CD8-positive, alpha-beta memory T cell (primary cell): ENCODE results near the gene RFC4. TPM values are rescaled to one million over a fixed set of nuclear protein-coding genes. Genes with fewer than 3 reads are reported as not detected.

Experiments used
- CTCF ChIA-PET: fragments of 350-600 bp; sonication (Branson Sonifier 250); formaldehyde crosslinking; loops from one replicate; lab custom pipeline; 2021; ENCODE audit warnings: antibody characterized with exemption; lab: Charles Lee
- POLR2A ChIA-PET: fragments of 350-600 bp; sonication (Branson Sonifier 250); formaldehyde crosslinking; loops from one replicate; lab custom pipeline; 2021; ENCODE audit warnings: antibody characterized with exemption; lab: Charles Lee
- DNase-seq, 5 donors: peaks; one replicate each; pipeline versions ENCODE4 v3.0.0 to v3.0.0-alpha.2; 2020 to 2022; ENCODE audit warnings: mixed read lengths in 1 of 5
- H3K27ac ChIP-seq: one replicate; pipeline ENCODE4 v1.7.0; 2013; ENCODE audit warnings: low read depth, mild to moderate bottlenecking, low read length, moderate library complexity
- H3K27me3 ChIP-seq: 2 replicates; pipeline ENCODE4 v1.7.0; 2013; ENCODE audit warnings: low read length, mild to moderate bottlenecking; ENCODE audit not compliant: insufficient read depth, poor library complexity, severe bottlenecking
- H3K36me3 ChIP-seq: 2 replicates; pipeline ENCODE4 v1.7.0; 2013; ENCODE audit warnings: mild to moderate bottlenecking, low read length, moderate library complexity; ENCODE audit not compliant: insufficient read depth
- H3K4me1 ChIP-seq: 2 replicates; pipeline ENCODE4 v1.7.0; 2013; ENCODE audit warnings: mild to moderate bottlenecking, low read length, moderate library complexity; ENCODE audit not compliant: insufficient read depth
- H3K4me3 ChIP-seq: 2 replicates; pipeline ENCODE4 v1.7.0; 2013; ENCODE audit warnings: mild to moderate bottlenecking, low read length
- H3K9me3 ChIP-seq: 2 replicates; pipeline ENCODE4 v1.7.0; 2013; ENCODE audit warnings: mild to moderate bottlenecking, low read length
- H3K27ac Mint-ChIP-seq, 8 donors: one replicate each; pipeline ENCODE4 v1.8.0; 2020 to 2021; ENCODE audit warnings: mixed read lengths in 8 of 8, mild to moderate bottlenecking in 6 of 8, inconsistent platforms in 3 of 8, moderate library complexity in 3 of 8
- H3K27me3 Mint-ChIP-seq, 2 donors: one replicate each; pipeline ENCODE4 v1.8.0; 2020 to 2021; ENCODE audit warnings: mixed read lengths in 2 of 2, mild to moderate bottlenecking in 1 of 2, moderate library complexity in 1 of 2
- H3K36me3 Mint-ChIP-seq, 3 donors: one replicate each; pipeline ENCODE4 v1.8.0; 2020 to 2021; ENCODE audit warnings: mixed read lengths in 3 of 3, inconsistent platforms in 1 of 3, mild to moderate bottlenecking in 1 of 3
- H3K4me1 Mint-ChIP-seq, 3 donors: one replicate each; pipeline ENCODE4 v1.8.0; 2020 to 2021; ENCODE audit warnings: mixed read lengths in 3 of 3, inconsistent platforms in 1 of 3, mild to moderate bottlenecking in 1 of 3
- H3K4me3 Mint-ChIP-seq, 7 donors: one replicate each; pipeline ENCODE4 v1.8.0; 2020 to 2021; ENCODE audit warnings: mixed read lengths in 7 of 7, mild to moderate bottlenecking in 6 of 7, moderate library complexity in 4 of 7, inconsistent platforms in 2 of 7
- H3K9me3 Mint-ChIP-seq, 5 donors: one replicate each; pipeline ENCODE4 v1.8.0; 2020 to 2022; ENCODE audit warnings: mixed read lengths in 5 of 5, mild to moderate bottlenecking in 3 of 5, moderate library complexity in 2 of 5, inconsistent platforms in 1 of 5
- polyA plus RNA-seq: library from polyadenylated mRNA; unstranded; fragments of 300-500 nt; fragmentation: Illumina TruSeq; gene quantifications from one replicate; pipeline ENCODE4 v1.2.3, GENCODE V29; 2021
- total RNA-seq, 2 experiments: library from RNA; stranded (reverse); gene quantifications; one replicate each; pipeline ENCODE4 v1.2.3, GENCODE V29; 2021

RFC4 gene
- total and polyA plus RNA-seq, 3 experiments from 2014 or later, result 23.9 to 110 (median 106) TPM

- no peaks in the 10 kb centered on the region for H3K9me3 ChIP-seq
- peaks cover 0 to 4% (median 0%) of the 10 kb centered on the region in 5 donors for H3K9me3 Mint-ChIP-seq
- H3K4me3 Mint-ChIP-seq, result peak overlapping the region; percentile 96 to 99 (median 99)
- CTCF ChIA-PET, result interaction anchor here (0.6 to 3.8 kb wide), 7 partner anchors 12 to 170 kb away, joined by 3 to 13 read pairs (median 4); partner anchors contain the start of gene RFC4
- H3K27ac Mint-ChIP-seq, result peak overlapping the region; percentile 97 to 100 (median 99)
- H3K27me3 ChIP-seq, result no peaks in the 10 kb centered on the region
- H3K36me3 ChIP-seq, result peaks cover 58% of the 10 kb centered on the region
- peaks cover 66 to 72% (median 72%) of the 10 kb centered on the region in 3 donors for H3K4me1 Mint-ChIP-seq
- H3K27ac ChIP-seq, result peak overlapping the region; percentile 98
- DNase-seq, result no peak
- H3K36me3 Mint-ChIP-seq, result peaks cover 47 to 74% (median 49%) of the 10 kb centered on the region in 3 donors
- peak overlapping the region; percentile 99 for H3K4me3 ChIP-seq
- peaks cover 51% of the 10 kb centered on the region for H3K4me1 ChIP-seq
- POLR2A ChIA-PET, result interaction anchor here (0.7 to 4.8 kb wide), 9 partner anchors 13 to 847 kb away, joined by 3 to 106 read pairs (median 10); partner anchors contain the start of genes DNAJB11, RFC4, RPL39L and TRA2B
- H3K27me3 Mint-ChIP-seq, result peaks cover 0 to 11% of the 10 kb centered on the region in 2 donors
Measured at GRCh38 chr3:186784820-186785494, 21.3 kb downstream of the RFC4 start.

GRCh38 chr3:186783731-186784515 lies 22.4 kb downstream of the RFC4 start:
- H3K36me3 ChIP-seq, result peaks cover 50% of the 10 kb centered on the region
- Mint-ChIP-seq H3K4me3 (peak overlapping the region; percentile 96 to 99 (median 99)), H3K9me3 (peaks cover 0 to 4% (median 0%) of the 10 kb centered on the region in 5 donors), H3K4me1 (peaks cover 58 to 65% (median 61%) of the 10 kb centered on the region in 3 donors), H3K36me3 (peaks cover 45 to 63% (median 47%) of the 10 kb centered on the region in 3 donors), H3K27me3 (peaks cover 0 to 13% of the 10 kb centered on the region in 2 donors), H3K27ac (peak overlapping the region; percentile 97 to 100 (median 99))
- peak overlapping the region; percentile 98 for H3K27ac ChIP-seq
- H3K9me3 ChIP-seq, result no peaks in the 10 kb centered on the region
- peak overlapping the region; percentile 99 for H3K4me3 ChIP-seq
- ChIA-PET POLR2A (interaction anchor here (0.5 to 4.8 kb wide), 16 partner anchors 12 to 1198 kb away, joined by 3 to 106 read pairs (median 8); partner anchors contain the start of genes DNAJB11, RFC4, RPL39L and SENP2), CTCF (interaction anchor here (0.9 to 3.8 kb wide), 9 partner anchors 11 to 169 kb away, joined by 3 to 14 read pairs (median 4); partner anchors contain the start of gene RFC4)
- H3K27me3 ChIP-seq, result no peaks in the 10 kb centered on the region
- DNase-seq, result peak; percentile 76 to 91 (median 83)
- peaks cover 51% of the 10 kb centered on the region for H3K4me1 ChIP-seq

GRCh38 chr3:186783058-186783730 lies 23.1 kb downstream of the RFC4 start, which contains the start of gene EIF4A2:
Gene EIF4A2, plus strand, starts transcription at chr3:186783577. Its CDS starts 34 bp downstream, at chr3:186783611.
- H3K4me1 ChIP-seq, result peaks cover 44% of the 10 kb centered on the region
- H3K9me3 ChIP-seq, result no peaks in the 10 kb centered on the region
- H3K27me3 ChIP-seq, result no peaks in the 10 kb centered on the region
- CTCF ChIA-PET, result interaction anchor here (0.9 to 3.8 kb wide), 8 partner anchors 10 to 168 kb away, joined by 3 to 14 read pairs (median 6); partner anchors contain the start of gene RFC4
- POLR2A ChIA-PET, result interaction anchor here (0.7 to 4.8 kb wide), 16 partner anchors 11 to 1197 kb away, joined by 3 to 106 read pairs (median 8); partner anchors contain the start of genes DNAJB11, RFC4, RPL39L and SENP2
- peak; percentile 85 to 94 (median 92) for DNase-seq
- Mint-ChIP-seq H3K4me1 (peaks cover 50 to 58% (median 54%) of the 10 kb centered on the region in 3 donors), H3K27ac (peak within 1 kb of the TSS; percentile 97 to 100 (median 99)), H3K9me3 (peaks cover 0 to 4% (median 0%) of the 10 kb centered on the region in 5 donors), H3K27me3 (peaks cover 0 to 13% of the 10 kb centered on the region in 2 donors), H3K36me3 (peaks cover 39 to 56% (median 44%) of the 10 kb centered on the region in 3 donors), H3K4me3 (peak within 1 kb of the TSS; percentile 96 to 99 (median 99))
- H3K27ac ChIP-seq, result peak within 1 kb of the TSS; percentile 98
- peaks cover 42% of the 10 kb centered on the region for H3K36me3 ChIP-seq
- peak within 1 kb of the TSS; percentile 99 for H3K4me3 ChIP-seq

DNA sequence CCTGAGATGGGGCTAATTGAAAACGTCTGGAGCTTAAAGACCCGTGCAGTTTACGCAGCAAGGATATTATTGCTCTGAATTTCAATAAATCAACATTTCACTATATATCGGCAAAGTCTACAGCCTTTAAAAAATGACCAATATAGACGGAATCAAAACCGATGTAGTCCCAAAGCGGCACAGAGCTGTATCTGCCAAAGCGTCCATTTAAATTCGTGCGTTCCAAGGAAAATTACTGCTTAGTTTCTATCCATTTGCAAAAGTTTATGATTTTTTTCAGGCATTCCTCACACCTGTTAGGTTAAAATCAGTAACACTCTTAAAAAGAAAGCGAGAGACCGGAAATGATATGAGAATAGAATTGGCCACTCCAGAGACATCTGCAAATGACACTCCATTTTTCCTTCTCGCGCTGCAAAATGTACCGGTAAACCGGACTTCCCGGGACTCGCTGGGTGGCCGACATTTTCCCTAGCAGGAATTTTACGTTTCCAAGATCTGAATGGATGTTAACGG lies 23.7 kb downstream of the RFC4 start:
- no peaks in the 10 kb centered on the region for H3K9me3 ChIP-seq
- DNase-seq, result no peak
- POLR2A ChIA-PET, result interaction anchor here (0.7 to 4.8 kb wide), 15 partner anchors 11 to 1197 kb away, joined by 3 to 106 read pairs (median 10); partner anchors contain the start of genes DNAJB11, RFC4, RPL39L and SENP2
- Mint-ChIP-seq H3K4me3 (peak overlapping the region; percentile 96 to 99 (median 99)), H3K9me3 (peaks cover 0 to 4% (median 0%) of the 10 kb centered on the region in 5 donors), H3K27ac (peak overlapping the region; percentile 97 to 100 (median 99)), H3K4me1 (peaks cover 45 to 52% (median 48%) of the 10 kb centered on the region in 3 donors), H3K36me3 (peaks cover 33 to 50% (median 38%) of the 10 kb centered on the region in 3 donors), H3K27me3 (peaks cover 0 to 13% of the 10 kb centered on the region in 2 donors)
- H3K27ac ChIP-seq, result peak overlapping the region; percentile 98
- no peaks in the 10 kb centered on the region for H3K27me3 ChIP-seq
- H3K4me3 ChIP-seq, result peak overlapping the region; percentile 99
- peaks cover 36% of the 10 kb centered on the region for H3K36me3 ChIP-seq
- peaks cover 38% of the 10 kb centered on the region for H3K4me1 ChIP-seq
- CTCF ChIA-PET, result interaction anchor here (1.0 to 3.8 kb wide), 4 partner anchors 10 to 166 kb away, joined by 4 to 14 read pairs (median 10); no protein-coding TSS in a partner anchor

DNA sequence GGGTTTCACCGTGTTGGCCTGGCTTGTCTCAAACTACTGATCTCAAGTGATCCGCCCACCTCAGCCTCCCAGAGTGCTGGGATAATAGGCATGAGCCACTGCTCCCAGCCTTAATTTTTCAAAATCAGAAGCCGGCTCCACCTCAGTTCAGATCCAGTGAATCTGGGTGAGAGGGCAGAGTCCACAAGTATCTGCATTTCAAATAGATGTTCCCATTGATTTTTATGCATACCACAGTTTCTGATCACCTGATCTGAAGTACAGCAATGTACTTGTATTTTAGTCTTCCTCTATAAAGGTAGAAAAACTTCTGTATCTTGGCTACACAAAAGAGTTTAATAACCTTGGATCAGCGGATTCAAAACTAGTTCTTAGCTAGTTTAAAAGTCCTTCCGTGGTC lies 27.1 kb downstream of the RFC4 start:
- no peak for DNase-seq
- ChIA-PET CTCF (no interaction called here), POLR2A (no interaction called here)
- Mint-ChIP-seq H3K27me3 (peaks cover 0 to 13% of the 10 kb centered on the region in 2 donors), H3K27ac (peak overlapping the region in 1 of 8 donors; percentile 11), H3K4me1 (peaks cover 13 to 18% (median 14%) of the 10 kb centered on the region in 3 donors), H3K36me3 (peaks cover 5 to 16% (median 7%) of the 10 kb centered on the region in 3 donors), H3K4me3 (peak overlapping the region in 1 of 7 donors; percentile 57), H3K9me3 (peaks cover 0 to 4% (median 0%) of the 10 kb centered on the region in 5 donors)
- Histone ChIP-seq H3K27ac (no peak overlapping the region), H3K4me1 (peaks cover 4% of the 10 kb centered on the region), H3K4me3 (no peak overlapping the region), H3K27me3 (no peaks in the 10 kb centered on the region), H3K36me3 (peaks cover 2% of the 10 kb centered on the region), H3K9me3 (no peaks in the 10 kb centered on the region)

GRCh38 chr3:186775999-186776398 lies 30.3 kb downstream of the RFC4 start:
- Mint-ChIP-seq H3K4me3 (no peak overlapping the region), H3K4me1 (peaks cover 15 to 20% (median 18%) of the 10 kb centered on the region in 3 donors)
- CTCF ChIA-PET, result no interaction called here

More at GRCh38 chr3:186775999-186776398, 30.3 kb downstream of the RFC4 start:
- no peaks in the 10 kb centered on the region for H3K36me3 ChIP-seq
- POLR2A ChIA-PET, result no interaction called here
- H3K36me3 Mint-ChIP-seq, result peaks cover 0 to 3% (median 0%) of the 10 kb centered on the region in 3 donors
- no peak overlapping the region for H3K4me3 ChIP-seq
- H3K9me3 ChIP-seq, result no peaks in the 10 kb centered on the region
- no peaks in the 10 kb centered on the region for H3K27me3 ChIP-seq
- H3K4me1 ChIP-seq, result peaks cover 13% of the 10 kb centered on the region
- H3K27ac Mint-ChIP-seq, result peak overlapping the region in 2 of 8 donors; percentile 51 to 74
- no peak overlapping the region for H3K27ac ChIP-seq
- DNase-seq, result no peak
- H3K9me3 Mint-ChIP-seq, result peaks cover 0 to 1% (median 0%) of the 10 kb centered on the region in 5 donors
- peaks cover 0 to 2% of the 10 kb centered on the region in 2 donors for H3K27me3 Mint-ChIP-seq
